Stimulated activated CD4-positive, alpha-beta T cell treated with anti-CD3 and anti-CD28 coated beads, Interleukin-15, amount 100 ng/mL, for 1 hour (primary cell): ENCODE data around the gene TMUB1.

Experiments
- DNase-seq, 2 donors: peaks; one replicate each; pipeline ENCODE4 v3.0.0-alpha.2; 2020; ENCODE audit warnings: low read depth in 1 of 2, low spot score in 1 of 2

TMUB1 gene

GRCh38 chr7:151035026-151035717 is 48.1 kb downstream of the TMUB1 start:
- DNase-seq = no peak

GRCh38 chr7:151034312-151035025 is 48.8 kb downstream of the TMUB1 start:
- DNase-seq = no peak

- no peak for DNase-seq
Observed at GRCh38 chr7:151033864-151034249, 49.4 kb downstream of the TMUB1 start.

- no peak for DNase-seq
Observed at GRCh38 chr7:151032936-151033863, 50.1 kb downstream of the TMUB1 start.
